K562 (cell line): ENCODE results near the gene SLC9A7.

ENCODE experiments used
- ARID4B ChIP-seq: sonication (generic); formaldehyde crosslinking; IDR thresholded peaks from 2 replicates; pipeline ENCODE4 v1.8.0; 2022; ENCODE audit warnings: mild to moderate bottlenecking, missing genetic modification reagents
- BDP1 ChIP-seq: IDR thresholded peaks from 3 replicates; pipeline ENCODE4 v1.6.1; 2011; ENCODE audit not compliant: insufficient read length, insufficient read depth
- COPS2 ChIP-seq: fragments of 450-650 bp; conservative IDR thresholded peaks from 2 replicates; pipeline ENCODE4 v1.6.1; 2016; ENCODE audit warnings: mild to moderate bottlenecking, moderate library complexity
- DDX20 ChIP-seq: fragments of 450-650 bp; IDR thresholded peaks from 2 replicates; pipeline ENCODE4 v1.6.1; 2016; ENCODE audit warnings: missing genetic modification characterization, low read depth, mild to moderate bottlenecking, missing compliant biosample characterization, moderate library complexity
- KDM1A ChIP-seq, 2 experiments: fragments of 450-650 bp; IDR thresholded peaks; 2 replicates each; pipeline ENCODE4 v1.6.1; 2016; ENCODE audit warnings: mild to moderate bottlenecking in 2 of 2
- KLF16 ChIP-seq: IDR thresholded peaks from 2 replicates; pipeline ENCODE4 v1.6.1; 2016; ENCODE audit warnings: antibody characterized with exemption
- PCBP1 ChIP-seq: fragments of 200-400 bp; formaldehyde crosslinking; IDR thresholded peaks from 2 replicates; pipeline ENCODE4 v1.6.1; 2018; ENCODE audit warnings: mild to moderate bottlenecking, low read depth, low read length; ENCODE audit not compliant: poor library complexity, severe bottlenecking
- RFX5 ChIP-seq: IDR thresholded peaks from 2 replicates; pipeline ENCODE4 v1.6.1; 2011; ENCODE audit warnings: low read depth, mild to moderate bottlenecking, improper control_type of control experiment, low read length
- SMC3 ChIP-seq: conservative IDR thresholded peaks from 2 replicates; pipeline ENCODE4 v1.6.1; 2011; ENCODE audit warnings: low read depth, low read length, improper control_type of control experiment; ENCODE audit not compliant: insufficient read depth
- ZNF347 ChIP-seq: fragments of 450-650 bp; formaldehyde crosslinking; IDR thresholded peaks from 2 replicates; pipeline ENCODE4 v1.4.0; 2020; ENCODE audit warnings: low read depth, mild to moderate bottlenecking, moderate library complexity
- ZNF384 ChIP-seq: IDR thresholded peaks from 2 replicates; pipeline ENCODE4 v1.6.1; 2012; ENCODE audit warnings: low read depth, low read length, improper control_type of control experiment
- ZZZ3 ChIP-seq: fragments of 450-650 bp; IDR thresholded peaks from 2 replicates; pipeline ENCODE4 v1.6.1; 2016; ENCODE audit warnings: antibody characterized with exemption, mild to moderate bottlenecking, moderate library complexity
- TF ChIP-seq, protein P1 (sequence below), 3 experiments: IDR thresholded peaks in 2 of 3; conservative IDR thresholded peaks in 1 of 3; 2 replicates each; pipeline ENCODE4 v1.5.1; 2011 to 2012; ENCODE audit warnings: low read length in 3 of 3, mild to moderate bottlenecking in 3 of 3, control low read depth in 2 of 3, improper control_type of control experiment in 1 of 3, inconsistent platforms in 1 of 3, low read depth in 1 of 3, mixed read lengths in 1 of 3, moderate library complexity in 1 of 3; ENCODE audit not compliant: insufficient read depth in 2 of 3

DNA sequence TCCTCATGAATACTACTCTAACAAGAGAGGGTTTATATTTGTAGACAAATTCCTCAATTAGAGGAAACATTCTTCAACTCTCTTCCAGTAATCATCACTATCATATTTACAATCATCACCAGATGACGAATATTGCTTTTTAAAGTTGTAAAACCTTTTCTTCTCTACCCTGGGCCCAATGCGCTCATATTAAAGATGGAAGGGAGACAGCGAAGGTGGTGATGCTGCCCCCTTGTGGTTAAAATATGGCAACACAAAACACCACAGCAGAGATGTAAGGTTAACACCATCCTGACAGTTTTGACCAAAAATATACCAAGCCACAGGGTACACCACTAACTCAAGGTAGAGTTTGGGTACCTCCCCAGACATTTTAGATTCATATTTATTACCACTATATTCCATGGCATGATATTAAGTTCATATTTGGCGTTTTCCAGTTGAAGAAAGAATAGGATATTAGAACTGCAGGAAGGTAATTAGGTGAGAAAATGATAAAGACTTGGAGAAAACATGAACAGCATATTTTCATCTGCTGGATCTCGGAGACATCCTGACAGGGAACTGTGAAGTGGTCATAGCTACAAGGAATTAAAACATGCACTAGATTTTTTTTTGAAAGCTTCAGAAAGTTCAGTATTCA, 72.8 kb downstream of the SLC9A7 start:
- TF ChIP-seq ZNF384: no peak
- TF ChIP-seq, protein P1, sequence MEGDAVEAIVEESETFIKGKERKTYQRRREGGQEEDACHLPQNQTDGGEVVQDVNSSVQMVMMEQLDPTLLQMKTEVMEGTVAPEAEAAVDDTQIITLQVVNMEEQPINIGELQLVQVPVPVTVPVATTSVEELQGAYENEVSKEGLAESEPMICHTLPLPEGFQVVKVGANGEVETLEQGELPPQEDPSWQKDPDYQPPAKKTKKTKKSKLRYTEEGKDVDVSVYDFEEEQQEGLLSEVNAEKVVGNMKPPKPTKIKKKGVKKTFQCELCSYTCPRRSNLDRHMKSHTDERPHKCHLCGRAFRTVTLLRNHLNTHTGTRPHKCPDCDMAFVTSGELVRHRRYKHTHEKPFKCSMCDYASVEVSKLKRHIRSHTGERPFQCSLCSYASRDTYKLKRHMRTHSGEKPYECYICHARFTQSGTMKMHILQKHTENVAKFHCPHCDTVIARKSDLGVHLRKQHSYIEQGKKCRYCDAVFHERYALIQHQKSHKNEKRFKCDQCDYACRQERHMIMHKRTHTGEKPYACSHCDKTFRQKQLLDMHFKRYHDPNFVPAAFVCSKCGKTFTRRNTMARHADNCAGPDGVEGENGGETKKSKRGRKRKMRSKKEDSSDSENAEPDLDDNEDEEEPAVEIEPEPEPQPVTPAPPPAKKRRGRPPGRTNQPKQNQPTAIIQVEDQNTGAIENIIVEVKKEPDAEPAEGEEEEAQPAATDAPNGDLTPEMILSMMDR (IDR thresholded peaks at IDR 0.05 in 2 of 3, conservative IDR thresholded peaks at IDR 0.05 in 1 of 3; ENCODE audit: insufficient read depth in 2 of 3, low read depth in 1 of 3, low read length in 3 of 3): peak; percentile 55 to 64 (median 62)
- TF ChIP-seq BDP1: no peak
- no peak for TF ChIP-seq KLF16
- no peak for TF ChIP-seq KDM1A (IDR thresholded peaks at IDR 0.05)
- no peak for TF ChIP-seq COPS2
- no peak for TF ChIP-seq DDX20 (tag)
- no peak for TF ChIP-seq RFX5
- TF ChIP-seq ZZZ3: no peak
- peak; percentile 59; the same call in 1 of the 2 replicates for TF ChIP-seq SMC3
- no peak for TF ChIP-seq ZNF347
- no peak for TF ChIP-seq ARID4B (CRISPR knock-in tag)
- no peak for TF ChIP-seq PCBP1
